OCI-M2 (cell line): ENCODE data around the gene EDRF1.
"Not testable (repeated sequence)": the region's sequence is repeated elsewhere in the genome, so short reads cannot be mapped to it uniquely, and the experiment has no call there.

Source experiments
- DNase-seq: peaks from one replicate; lab custom pipeline; 2025; ENCODE audit not compliant: unreplicated experiment; lab: John Stamatoyannopoulos, UW

Gene EDRF1

DNA sequence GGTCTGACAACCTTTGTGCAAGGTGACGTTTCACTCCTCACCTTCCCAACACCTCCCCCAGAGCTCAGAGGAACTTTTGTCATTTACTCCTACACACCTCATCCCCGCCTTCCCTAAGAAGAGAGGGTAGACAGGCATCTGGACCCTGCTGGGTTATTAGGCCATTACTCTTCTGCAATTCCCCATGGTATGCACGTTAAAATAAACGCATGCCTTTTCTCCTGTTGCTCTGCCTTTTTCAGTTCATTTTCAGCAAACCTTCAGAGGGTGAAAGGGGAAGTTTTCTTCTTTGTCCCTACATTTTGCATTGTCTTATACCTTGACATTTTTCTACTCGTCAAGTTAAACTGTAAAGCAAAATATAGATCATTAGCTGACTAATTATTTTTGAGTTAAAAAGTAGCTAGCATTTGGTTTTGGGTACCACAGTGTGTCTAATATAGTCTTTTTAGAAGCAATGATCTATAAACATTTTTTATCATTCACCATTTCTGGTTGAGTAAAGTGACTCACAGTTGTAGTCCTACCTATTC lies 10.5 kb upstream of the EDRF1 start:
- no peak for DNase-seq

DNA sequence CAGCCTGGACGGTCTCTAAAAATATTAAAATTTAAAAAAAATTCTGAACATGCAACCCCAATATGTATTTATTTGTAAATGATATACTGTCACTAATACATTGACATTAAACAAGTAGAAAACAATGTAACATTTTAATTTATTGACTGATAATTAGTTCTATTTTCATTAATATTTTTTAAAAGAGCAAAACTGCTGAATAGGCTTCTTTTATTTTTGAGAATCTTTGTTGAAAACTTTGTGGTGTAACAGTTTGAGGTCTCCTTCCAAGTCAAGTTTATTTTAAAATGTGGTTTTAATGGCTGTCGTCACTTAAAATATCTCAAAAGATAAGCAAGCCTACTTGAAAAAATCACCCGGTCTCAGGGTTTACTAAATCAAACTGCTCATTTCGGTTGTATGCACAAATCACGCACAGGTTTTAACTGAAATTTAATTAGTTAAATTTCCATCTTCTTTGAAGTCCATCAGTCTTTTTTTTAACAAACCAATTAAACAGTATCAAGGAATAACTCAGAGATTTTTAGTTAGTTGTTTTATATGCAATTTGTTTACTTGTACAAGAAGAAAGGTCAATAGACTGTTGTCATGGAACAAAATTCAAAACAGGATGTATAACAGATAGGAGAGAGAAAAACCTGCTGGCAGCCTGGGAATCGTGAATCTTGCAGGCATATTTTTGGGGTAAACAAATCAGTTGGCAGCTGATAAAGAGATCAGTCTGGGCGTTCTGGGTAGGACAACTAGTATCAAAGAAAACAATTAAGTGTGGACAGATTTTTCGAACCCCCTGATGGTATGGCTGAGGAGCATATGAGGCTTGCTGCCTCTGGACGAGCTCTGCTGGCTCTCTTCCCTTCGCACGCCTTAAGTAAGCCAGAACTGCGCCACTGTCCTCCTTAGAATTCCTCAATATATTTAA lies 9.7 kb upstream of the EDRF1 start:
- no peak for DNase-seq

DNA sequence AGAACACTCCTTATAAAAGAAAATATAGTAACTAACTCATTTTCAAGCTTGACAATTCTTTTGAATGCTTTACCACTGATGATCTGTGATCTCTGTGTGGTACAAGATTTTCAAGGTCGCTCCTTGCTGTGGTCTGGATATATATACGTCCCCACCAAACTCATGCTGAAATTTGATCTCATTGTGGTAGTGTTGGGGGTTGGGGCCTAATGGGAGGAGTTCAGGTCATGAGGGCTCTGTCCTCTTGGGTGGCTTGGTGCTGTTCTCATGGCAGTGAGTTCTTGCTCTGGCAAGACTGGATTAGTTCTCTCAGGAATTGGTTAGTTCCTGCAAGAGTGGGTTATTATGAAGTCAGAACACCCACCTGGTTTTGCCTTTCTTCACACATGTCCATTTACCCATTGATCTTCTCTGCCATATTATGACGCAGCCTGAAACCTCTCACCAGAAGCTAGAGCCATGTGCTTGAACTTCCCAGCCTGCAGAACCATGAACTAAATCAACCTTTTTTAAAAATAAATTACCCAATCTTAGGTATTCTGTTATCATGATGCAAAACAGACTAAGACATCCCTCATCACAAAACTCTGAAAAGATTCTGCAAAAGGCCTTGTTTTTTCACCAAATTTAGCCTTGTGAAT lies 8.3 kb upstream of the EDRF1 start:
- no peak for DNase-seq

DNA sequence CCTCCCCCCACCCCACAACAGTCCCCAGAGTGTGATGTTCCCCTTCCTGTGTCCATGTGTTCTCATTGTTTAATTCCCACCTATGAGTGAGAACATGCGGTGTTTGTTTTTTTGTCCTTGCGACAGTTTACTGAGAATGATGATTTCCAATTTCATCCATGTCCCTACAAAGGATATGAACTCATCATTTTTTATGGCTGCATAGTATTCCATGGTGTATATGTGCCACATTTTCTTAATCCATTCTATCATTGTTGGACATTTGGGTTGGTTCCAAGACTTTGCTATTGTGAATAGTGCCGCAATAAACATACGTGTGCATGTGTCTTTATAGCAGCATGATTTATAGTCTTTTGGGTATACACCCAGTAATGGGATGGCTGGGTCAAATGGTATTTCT lies 4.8 kb upstream of the EDRF1 start:
- not testable (repeated sequence) for DNase-seq

DNA sequence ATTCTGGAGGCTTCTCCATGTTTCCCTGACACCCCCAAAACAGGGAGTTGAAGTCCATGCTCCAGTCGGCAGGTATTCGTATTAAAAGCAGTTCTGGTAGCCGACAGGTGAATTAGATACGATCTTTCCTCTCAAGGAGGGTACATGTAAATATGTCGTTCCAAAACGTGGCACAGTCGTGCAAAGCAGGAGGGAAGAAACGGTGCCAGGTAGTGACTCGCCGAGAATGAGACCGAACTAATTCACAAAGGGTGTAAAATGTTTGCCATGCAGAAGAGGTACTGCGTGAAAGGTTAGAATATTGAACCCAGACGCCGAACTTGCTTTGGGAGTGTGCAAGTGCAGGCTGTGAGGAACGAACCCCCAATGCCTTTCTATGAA lies 483 bp downstream of the EDRF1 start:
- no peak for DNase-seq

DNA sequence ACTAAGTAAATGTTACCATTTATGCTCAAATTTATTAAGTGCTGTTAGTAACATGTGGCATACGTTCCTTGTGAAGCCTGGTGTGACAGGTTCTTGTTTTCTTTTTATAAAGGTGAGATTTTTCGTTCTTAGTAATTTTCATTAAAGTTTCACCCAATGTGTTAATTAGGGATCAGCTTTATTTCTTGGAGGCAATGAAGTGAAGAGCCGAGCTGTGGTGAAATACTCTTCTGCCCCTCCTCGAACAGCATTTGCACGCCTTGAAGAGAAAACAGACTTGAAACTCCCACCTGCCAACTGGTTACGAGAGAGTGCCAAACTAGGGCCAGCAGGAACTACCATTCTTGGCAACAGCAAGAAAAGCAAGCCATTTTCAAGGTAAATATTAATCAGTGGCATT lies 1.5 kb downstream of the EDRF1 start:
- no peak for DNase-seq

DNA sequence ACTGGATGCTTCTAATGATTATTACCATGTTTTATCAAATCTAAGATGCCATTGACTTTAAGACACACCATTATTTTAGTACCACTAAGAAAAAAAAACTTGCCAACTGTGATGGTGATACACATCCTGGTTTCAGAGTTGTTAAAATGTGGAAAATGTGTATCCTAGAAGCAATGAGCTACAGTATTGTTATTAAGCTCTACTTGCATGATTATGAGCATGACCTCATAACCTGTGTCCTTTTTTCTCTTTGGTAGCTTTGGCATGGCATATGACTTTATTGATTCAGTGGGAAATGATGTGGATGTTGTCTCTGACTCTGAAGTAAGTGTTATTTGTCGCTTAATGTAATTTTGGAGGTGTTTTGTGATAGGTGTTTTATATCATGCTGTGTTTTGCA lies 3.3 kb downstream of the EDRF1 start:
- no peak for DNase-seq

DNA sequence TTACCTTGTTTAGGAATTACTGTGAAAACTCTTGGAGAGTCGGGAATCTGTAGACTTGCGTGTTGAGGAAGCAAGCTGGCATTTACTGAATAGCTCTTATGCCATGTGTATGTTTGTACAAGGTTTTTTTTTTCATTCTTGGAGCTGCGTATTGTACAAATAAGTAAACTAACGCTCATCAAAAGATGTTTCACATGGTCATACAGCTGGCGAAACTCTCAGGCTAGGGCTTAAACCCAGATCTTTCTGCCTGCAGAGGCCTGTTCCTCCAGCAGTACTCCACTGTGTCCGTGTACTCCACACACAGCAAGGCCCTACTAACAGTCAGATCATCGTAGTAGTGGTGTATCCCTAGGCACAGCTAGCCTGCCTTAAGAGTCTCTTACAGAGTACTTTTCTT lies 7.4 kb downstream of the EDRF1 start:
- no peak for DNase-seq

DNA sequence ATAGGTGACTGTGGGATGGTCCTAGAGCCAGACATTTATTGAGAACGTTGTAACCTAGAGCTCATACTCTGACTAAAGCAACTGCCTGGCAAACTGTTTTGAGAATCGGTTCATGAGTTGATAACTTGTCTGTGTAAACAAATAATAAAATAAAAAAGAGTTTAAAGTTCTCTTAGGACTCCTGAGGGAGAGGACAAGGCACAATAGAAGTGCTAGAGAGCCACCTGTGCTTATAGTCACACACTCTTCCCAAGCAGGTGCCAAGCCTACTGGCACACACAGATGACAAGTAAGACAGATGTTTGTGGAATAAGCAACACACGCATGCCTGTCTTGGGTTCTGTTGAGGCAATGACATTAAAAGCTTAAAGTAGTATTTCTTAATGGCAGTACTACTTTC lies 7.9 kb downstream of the EDRF1 start:
- DNase-seq = no peak

DNA sequence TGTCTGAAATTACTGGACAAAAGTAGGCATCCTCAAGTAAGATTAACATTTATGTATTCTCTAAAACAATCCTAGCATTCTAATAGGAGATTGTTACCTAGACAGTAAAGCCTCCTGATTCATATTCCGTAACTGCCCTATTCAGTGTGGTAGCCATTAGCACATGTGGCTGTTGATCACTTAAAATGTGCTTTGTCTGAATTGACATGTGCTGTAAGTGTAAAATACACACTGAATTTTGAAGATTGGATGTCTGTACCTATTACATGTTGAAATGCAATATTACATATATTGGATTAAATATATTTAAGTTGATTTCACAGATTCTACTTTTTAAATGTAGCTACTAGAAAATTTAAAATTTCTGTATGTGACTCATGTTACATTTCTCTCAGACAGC lies 14.6 kb downstream of the EDRF1 start:
- DNase-seq = no peak

DNA sequence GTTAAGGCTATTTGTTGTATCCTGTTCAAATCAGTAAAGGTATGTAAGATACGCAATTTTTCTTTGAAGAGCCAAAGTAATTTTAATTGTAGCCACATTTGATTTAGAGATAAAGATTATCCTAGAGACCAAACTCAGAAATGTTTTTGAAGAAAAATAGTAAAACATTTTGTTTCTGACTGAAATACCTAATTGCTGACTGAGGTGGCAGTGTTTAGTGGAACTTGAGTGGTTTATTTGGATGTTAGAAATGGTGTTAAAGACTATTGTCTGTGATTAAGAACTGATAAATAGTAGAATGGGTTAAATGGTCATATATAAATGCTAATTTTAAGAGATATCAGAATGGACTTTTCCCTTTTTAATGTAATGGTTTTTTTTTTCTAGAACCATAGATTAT lies 15.3 kb downstream of the EDRF1 start:
- DNase-seq = no peak

DNA sequence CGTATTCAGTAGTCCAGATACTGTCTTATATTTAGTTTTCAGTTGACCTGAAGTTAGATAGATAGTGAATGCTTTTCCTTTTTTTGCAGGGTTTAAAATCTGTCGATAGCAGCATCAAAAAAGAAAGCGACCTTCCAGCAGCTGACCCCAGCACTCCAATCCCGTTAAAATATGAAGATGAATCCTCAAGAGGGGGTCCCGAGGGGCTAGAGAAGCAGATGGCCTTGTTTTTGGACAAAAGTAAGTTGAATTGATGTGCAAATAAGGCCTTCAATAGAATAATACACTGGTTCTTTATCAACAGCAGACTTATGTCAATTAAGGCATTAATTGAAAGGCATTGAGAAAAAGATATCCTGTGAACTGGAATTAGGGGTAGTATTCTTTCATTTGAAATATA lies 18.7 kb downstream of the EDRF1 start:
- DNase-seq = no peak

DNA sequence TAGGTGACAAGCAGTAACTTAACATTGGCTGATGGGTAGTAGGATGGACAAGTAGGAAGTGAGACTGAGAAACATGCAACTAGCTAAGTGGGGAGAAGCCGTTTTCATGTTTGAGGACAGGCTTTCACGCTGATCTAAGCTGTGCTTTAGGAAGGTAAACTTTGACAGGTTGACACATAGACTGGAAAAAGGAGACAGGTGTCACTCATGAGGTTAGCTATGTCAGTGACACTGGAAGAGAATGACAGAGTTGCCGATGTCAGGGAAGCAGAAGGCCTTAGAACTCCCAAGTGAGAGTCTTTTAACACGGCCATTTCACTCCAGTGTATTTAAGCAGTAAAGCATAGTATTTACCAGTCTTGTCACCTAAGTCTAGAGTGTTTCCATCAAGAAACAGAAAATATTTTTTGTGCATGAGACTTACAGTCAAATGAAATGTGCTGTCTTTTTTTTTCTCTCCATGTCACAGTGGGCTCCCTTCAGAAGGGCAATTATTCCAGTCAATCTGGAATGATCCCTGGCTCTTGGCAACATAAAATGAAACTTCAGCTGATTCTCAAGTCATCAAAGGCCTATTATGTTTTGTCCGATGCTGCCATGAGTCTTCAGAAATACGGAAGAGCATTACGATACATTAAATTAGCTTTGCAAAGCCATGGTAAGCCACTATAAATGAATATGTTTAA lies 20.6 kb downstream of the EDRF1 start:
- no peak for DNase-seq

DNA sequence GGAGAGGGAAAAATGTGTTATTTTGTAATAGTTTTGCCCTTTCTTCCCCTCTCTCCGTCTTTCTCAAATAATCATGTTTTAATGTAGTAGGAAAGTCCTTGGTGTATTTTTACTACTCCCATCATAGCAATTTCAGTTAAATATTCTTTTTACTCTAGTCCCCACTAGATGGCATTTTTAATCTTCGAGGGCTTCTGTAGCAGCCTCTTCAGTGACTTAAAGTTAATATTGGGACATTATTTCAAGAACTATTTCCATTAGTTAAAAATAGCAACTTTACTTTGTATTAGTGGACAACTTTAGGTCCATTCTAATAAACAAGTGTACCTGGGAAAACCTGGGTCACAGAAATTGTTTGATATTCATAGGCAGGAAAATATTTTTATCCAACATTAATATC lies 23.0 kb downstream of the EDRF1 start:
- DNase-seq = no peak

DNA sequence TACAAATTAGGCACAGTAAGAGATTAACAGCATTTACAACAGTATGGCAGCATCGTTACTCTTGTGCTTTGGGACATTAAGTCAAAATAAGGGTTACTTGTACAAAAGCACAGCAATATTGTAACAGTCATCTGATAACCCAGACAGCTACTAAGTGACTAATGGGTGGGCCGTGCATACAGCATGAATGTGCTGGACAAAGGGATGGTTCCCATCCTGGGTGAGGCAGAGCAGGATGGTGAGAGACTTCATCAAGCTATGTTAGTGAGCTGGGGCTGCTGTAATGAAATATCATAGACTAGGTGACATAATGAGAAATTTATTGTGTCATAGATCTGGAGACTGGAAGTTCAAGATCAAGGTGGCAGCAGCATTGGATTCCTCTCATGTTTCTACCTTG lies 25.4 kb downstream of the EDRF1 start:
- DNase-seq = no peak

DNA sequence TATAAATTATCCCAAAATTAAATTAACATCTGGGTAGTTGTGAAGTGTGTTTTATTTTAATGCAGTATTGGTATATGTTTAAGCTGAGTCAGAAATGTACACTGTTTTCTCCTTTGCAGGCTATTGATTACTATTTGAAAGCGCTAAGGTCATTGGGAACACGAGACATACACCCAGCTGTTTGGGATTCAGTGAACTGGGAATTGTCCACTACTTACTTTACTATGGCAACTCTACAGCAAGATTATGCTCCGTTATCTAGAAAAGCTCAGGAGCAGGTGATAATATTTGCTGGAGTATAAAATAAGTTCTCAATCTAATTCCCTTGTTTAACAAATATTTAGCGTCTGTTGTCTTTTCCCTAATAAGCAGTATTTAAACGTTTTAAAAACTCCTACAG lies 27.9 kb downstream of the EDRF1 start:
- no peak for DNase-seq

DNA sequence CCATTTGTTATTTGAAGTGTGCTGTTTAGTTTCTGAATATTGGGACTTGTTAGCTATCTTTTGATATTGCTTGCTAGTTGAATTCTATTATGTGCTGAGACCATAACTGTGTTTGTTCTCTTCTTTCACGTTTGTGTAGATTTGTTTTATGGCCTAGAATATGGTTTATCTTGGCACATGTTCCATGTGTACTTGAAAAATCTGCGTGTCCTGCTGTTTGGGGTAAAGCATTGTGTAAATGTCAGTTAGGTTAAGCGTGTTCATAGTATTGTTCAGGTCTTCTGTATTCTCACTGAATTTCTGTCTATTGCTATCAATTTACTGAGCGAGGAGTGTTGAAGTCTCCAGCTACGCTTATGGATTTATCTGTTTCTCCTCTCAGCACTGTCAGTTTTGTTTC lies 36.7 kb downstream of the EDRF1 start:
- no peak for DNase-seq

DNA sequence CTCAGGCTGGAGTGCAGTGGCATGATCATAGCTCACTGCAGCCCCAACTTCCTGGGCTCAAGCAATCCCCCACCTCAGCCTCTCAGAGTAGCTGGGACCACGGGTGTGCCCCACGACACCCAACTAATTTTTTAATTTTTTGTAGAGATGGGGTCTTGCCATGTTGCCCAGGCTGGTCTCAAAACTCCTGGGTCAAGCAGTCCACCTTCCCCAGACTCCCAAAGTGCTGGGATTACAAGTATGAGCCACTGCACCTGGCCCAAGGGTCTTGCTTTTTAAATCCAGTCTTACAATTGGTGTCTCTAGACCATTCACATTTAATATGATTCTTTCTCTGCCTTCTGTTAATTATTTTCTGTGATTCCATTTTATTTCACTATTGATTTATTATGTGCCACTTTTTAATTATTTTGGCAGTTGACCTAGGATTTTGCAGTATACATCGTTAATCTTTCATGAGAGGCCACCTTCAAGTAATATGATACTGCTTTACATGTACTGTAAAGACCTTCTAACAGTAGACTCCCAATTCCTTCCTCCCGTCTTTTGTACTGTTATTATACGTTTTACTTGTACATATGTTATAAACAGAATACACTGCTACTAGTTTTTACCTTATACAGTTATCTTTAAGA lies 37.5 kb downstream of the EDRF1 start:
- DNase-seq = no peak

DNA sequence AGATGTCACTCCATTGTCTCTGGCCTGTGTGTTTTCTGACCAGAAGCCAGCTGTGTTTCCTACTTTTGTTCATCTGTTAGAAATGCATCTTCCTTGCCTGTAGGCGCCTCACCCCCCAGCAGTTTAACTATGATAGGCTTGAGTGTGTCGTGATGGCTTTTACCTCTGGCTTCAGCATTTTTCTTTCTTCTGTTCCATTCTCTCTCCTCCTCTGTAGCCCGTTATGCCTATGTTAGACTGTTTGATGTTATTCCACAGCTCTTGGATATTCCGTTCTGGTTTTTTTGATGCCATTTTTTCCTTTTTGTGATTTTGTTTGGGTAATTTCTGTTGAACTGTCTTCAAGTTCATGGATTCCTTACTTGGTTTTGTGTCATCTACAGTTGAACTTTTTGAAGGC lies 38.2 kb downstream of the EDRF1 start:
- DNase-seq = no peak

DNA sequence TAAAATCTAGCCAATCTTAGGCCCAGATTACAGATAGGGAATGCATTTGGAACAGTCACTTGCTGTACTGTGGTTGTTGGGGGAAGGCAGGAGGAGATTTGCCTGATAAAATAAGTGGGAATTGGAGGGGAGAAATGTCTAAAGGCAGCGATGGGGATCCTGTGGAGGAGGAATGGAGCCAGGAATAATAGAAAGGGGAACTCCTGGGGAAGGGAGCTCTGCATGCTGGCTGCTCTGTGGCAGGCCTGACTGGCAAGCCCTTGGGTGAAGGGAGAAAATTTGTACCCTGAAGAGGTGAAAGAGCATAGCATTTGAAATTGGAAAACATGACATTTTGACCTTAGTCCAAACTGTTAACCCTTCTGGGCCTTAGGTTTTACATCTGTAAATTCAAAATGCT lies 42.5 kb downstream of the EDRF1 start:
- no peak for DNase-seq
